CD4-positive, alpha-beta memory T cell (primary cell): ENCODE measurements around the gene DUS2. TPM values are rescaled to one million over a fixed set of nuclear protein-coding genes. Genes with fewer than 3 reads are reported as not detected.

Experiments
- CTCF ChIA-PET: fragments of 350-600 bp; sonication (Branson Sonifier 250); formaldehyde crosslinking; loops from one replicate; lab custom pipeline; 2021; ENCODE audit warnings: inconsistent platforms; ENCODE audit not compliant: partially characterized antibody; lab: Charles Lee
- POLR2A ChIA-PET: fragments of 350-600 bp; sonication (Branson Sonifier 250); formaldehyde crosslinking; loops from one replicate; lab custom pipeline; 2021; ENCODE audit not compliant: partially characterized antibody; lab: Charles Lee
- DNase-seq, 5 donors: peaks; one replicate each; pipeline versions ENCODE4 v3.0.0 to v3.0.0-alpha.2; 2020 to 2022; ENCODE audit warnings: mixed read lengths in 1 of 5
- H3K27ac ChIP-seq: one replicate; pipeline ENCODE4 v1.7.0; 2013; ENCODE audit warnings: low read depth, low read length
- H3K27me3 ChIP-seq: 2 replicates; pipeline ENCODE4 v1.7.0; 2013; ENCODE audit warnings: mild to moderate bottlenecking, low read length, moderate library complexity; ENCODE audit not compliant: insufficient read depth
- H3K36me3 ChIP-seq: 2 replicates; pipeline ENCODE4 v1.7.0; 2013; ENCODE audit warnings: mild to moderate bottlenecking, low read length, moderate library complexity; ENCODE audit not compliant: insufficient read depth
- H3K4me1 ChIP-seq: 2 replicates; pipeline ENCODE4 v1.7.0; 2013; ENCODE audit warnings: mild to moderate bottlenecking, low read length, moderate library complexity; ENCODE audit not compliant: insufficient read depth
- H3K4me3 ChIP-seq, 2 donors: one replicate each; pipeline ENCODE4 v1.7.0; 2013; ENCODE audit warnings: low read length in 2 of 2, mild to moderate bottlenecking in 1 of 2
- H3K9me3 ChIP-seq, 2 donors: one replicate each; pipeline ENCODE4 v1.7.0; 2013; ENCODE audit warnings: low read length in 2 of 2, control low read depth in 1 of 2; ENCODE audit not compliant: control insufficient read depth in 1 of 2
- H3K27ac Mint-ChIP-seq, 7 donors: one replicate each; pipeline ENCODE4 v1.8.0; 2020 to 2021; ENCODE audit warnings: mixed read lengths in 7 of 7, mild to moderate bottlenecking in 6 of 7, inconsistent platforms in 3 of 7, moderate library complexity in 3 of 7
- H3K27me3 Mint-ChIP-seq, 2 donors: one replicate each; pipeline ENCODE4 v1.8.0; 2020 to 2021; ENCODE audit warnings: mixed read lengths in 2 of 2
- H3K36me3 Mint-ChIP-seq, 2 donors: one replicate each; pipeline ENCODE4 v1.8.0; 2020 to 2021; ENCODE audit warnings: mixed read lengths in 2 of 2, inconsistent platforms in 1 of 2, mild to moderate bottlenecking in 1 of 2
- H3K4me1 Mint-ChIP-seq, 4 donors: one replicate each; pipeline ENCODE4 v1.8.0; 2020 to 2021; ENCODE audit warnings: mixed read lengths in 4 of 4, mild to moderate bottlenecking in 1 of 4
- H3K4me3 Mint-ChIP-seq, 8 donors: one replicate each; pipeline ENCODE4 v1.8.0; 2020 to 2021; ENCODE audit warnings: mixed read lengths in 8 of 8, mild to moderate bottlenecking in 7 of 8, moderate library complexity in 6 of 8, inconsistent platforms in 3 of 8
- H3K9me3 Mint-ChIP-seq, 8 donors: one replicate each; pipeline ENCODE4 v1.8.0; 2020 to 2021; ENCODE audit warnings: mixed read lengths in 8 of 8, mild to moderate bottlenecking in 5 of 8, inconsistent platforms in 3 of 8, moderate library complexity in 1 of 8
- intact Hi-C: fragments of 100-400 bp; cut with micrococcal nuclease; formaldehyde crosslinking; loops from one replicate; pipeline ENCODE4 v1.15.1; 2023
- polyA plus RNA-seq, 2 donors: library from polyadenylated mRNA; unstranded; fragments of 300-500 nt; fragmentation: Illumina TruSeq; gene quantifications; one replicate each; pipeline ENCODE4 v1.2.3, GENCODE V29; 2021
- total RNA-seq, 2 experiments: library from RNA; stranded (reverse); gene quantifications; one replicate each; pipeline ENCODE4 v1.2.3, GENCODE V29; 2021

The DUS2 gene
- total and polyA plus RNA-seq, 4 experiments from 2014 or later, result 9.0 to 14.6 (median 12.8) TPM

GRCh38 chr16:67982011-67982696 lies 40.9 kb upstream of the DUS2 start:
- DNase-seq, result no peak

DNA sequence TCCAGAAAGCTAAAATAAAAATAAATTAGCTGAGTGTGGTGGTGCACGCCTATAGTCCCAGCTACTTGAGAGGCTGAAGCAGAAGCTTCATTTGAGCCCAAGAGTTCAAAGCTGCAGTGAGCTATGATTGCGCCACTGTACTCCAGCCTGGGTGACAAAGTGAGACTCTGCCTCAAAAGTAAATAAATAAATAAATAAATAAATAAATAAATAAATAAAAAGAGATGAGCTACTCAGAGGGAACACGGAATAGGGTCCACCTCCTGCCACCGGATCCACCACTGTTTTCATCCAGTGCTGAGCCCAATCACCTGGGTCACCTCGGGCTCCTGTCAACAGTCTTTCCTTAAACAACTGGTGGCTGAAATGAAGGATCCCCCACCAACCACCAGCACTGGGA lies 36.1 kb upstream of the DUS2 start:
- no peak for DNase-seq
- no peak overlapping the region for H3K27ac ChIP-seq
- H3K36me3 Mint-ChIP-seq, result peaks cover 0 to 7% of the 10 kb centered on the region in 2 donors
- H3K27ac Mint-ChIP-seq, result peak overlapping the region in 1 of 7 donors; percentile 59
- no peaks in the 10 kb centered on the region for H3K9me3 Mint-ChIP-seq
- H3K4me1 Mint-ChIP-seq, result peaks cover 13 to 31% (median 20%) of the 10 kb centered on the region in 4 donors
- H3K9me3 ChIP-seq, result no peaks in the 10 kb centered on the region
- ChIA-PET CTCF (interaction anchor here (1.1 to 1.4 kb wide), 2 partner anchors 36 to 45 kb away, joined by 3 read pairs; partner anchors contain the start of genes DDX28 and DUS2), POLR2A (interaction anchor here (0.9 to 4.3 kb wide), 5 partner anchors 12 to 54 kb away, joined by 3 to 24 read pairs (median 6); partner anchors contain the start of genes DPEP2, PSMB10 and SLC12A4)
- H3K36me3 ChIP-seq, result no peaks in the 10 kb centered on the region
- no peaks in the 10 kb centered on the region for H3K27me3 ChIP-seq
- no peaks in the 10 kb centered on the region for H3K27me3 Mint-ChIP-seq
- H3K4me1 ChIP-seq, result peaks cover 23% of the 10 kb centered on the region
- H3K4me3 ChIP-seq, result no peak overlapping the region
- intact Hi-C loops, result no loop called here
- no peak overlapping the region for H3K4me3 Mint-ChIP-seq

More at GRCh38 chr16:67982011-67982696, 40.9 kb upstream of the DUS2 start:
- no peaks in the 10 kb centered on the region for H3K9me3 ChIP-seq
- ChIA-PET POLR2A (interaction anchor here (1.1 to 3.4 kb wide), 4 partner anchors 9 to 47 kb away, joined by 3 to 22 read pairs (median 6); partner anchors contain the start of gene PSMB10), CTCF (interaction anchor here (1.0 kb wide), 1 partner anchor 59 kb away, joined by 5 read pairs; no protein-coding TSS in a partner anchor)
- H3K4me1 Mint-ChIP-seq, result peaks cover 10 to 28% (median 18%) of the 10 kb centered on the region in 4 donors
- H3K36me3 ChIP-seq, result no peaks in the 10 kb centered on the region
- H3K27me3 ChIP-seq, result no peaks in the 10 kb centered on the region
- no peak overlapping the region for H3K27ac ChIP-seq
- no peak overlapping the region for H3K27ac Mint-ChIP-seq
- no peak overlapping the region for H3K4me3 ChIP-seq
- peaks cover 0 to 1% of the 10 kb centered on the region in 2 donors for H3K27me3 Mint-ChIP-seq
- intact Hi-C loops, result no loop called here
- no peaks in the 10 kb centered on the region for H3K36me3 Mint-ChIP-seq
- H3K4me3 Mint-ChIP-seq, result no peak overlapping the region
- peaks cover 23% of the 10 kb centered on the region for H3K4me1 ChIP-seq
- no peaks in the 10 kb centered on the region for H3K9me3 Mint-ChIP-seq

- Mint-ChIP-seq H3K27ac (peak overlapping the region; percentile 31 to 84 (median 68)), H3K4me1 (peaks cover 13 to 35% (median 22%) of the 10 kb centered on the region in 4 donors), H3K9me3 (no peaks in the 10 kb centered on the region), H3K36me3 (peaks cover 0 to 10% of the 10 kb centered on the region in 2 donors), H3K4me3 (no peak overlapping the region), H3K27me3 (no peaks in the 10 kb centered on the region)
- Histone ChIP-seq H3K9me3 (no peaks in the 10 kb centered on the region), H3K4me3 (no peak overlapping the region), H3K4me1 (peaks cover 27% of the 10 kb centered on the region), H3K36me3 (no peaks in the 10 kb centered on the region), H3K27ac (no peak overlapping the region), H3K27me3 (no peaks in the 10 kb centered on the region)
- no peak for DNase-seq
- intact Hi-C loops, result no loop called here
- ChIA-PET CTCF (interaction anchor here (1.4 to 1.8 kb wide), 2 partner anchors 36 to 78 kb away, joined by 3 to 6 read pairs; partner anchors contain the start of genes DDX28 and DUS2), POLR2A (interaction anchor here (1.6 to 4.3 kb wide), 4 partner anchors 11 to 51 kb away, joined by 4 to 24 read pairs (median 11); partner anchors contain the start of genes DPEP2, PSMB10 and SLC12A4)
These were observed 35.5 kb upstream of the DUS2 start for GRCh38 chr16:67987460-67988160.

- H3K36me3 Mint-ChIP-seq, result peaks cover 0 to 10% of the 10 kb centered on the region in 2 donors
- H3K27ac ChIP-seq, result no peak overlapping the region
- peaks cover 9 to 35% (median 20%) of the 10 kb centered on the region in 4 donors for H3K4me1 Mint-ChIP-seq
- peak overlapping the region in 1 of 8 donors; percentile 35 for H3K4me3 Mint-ChIP-seq
- ChIA-PET POLR2A (interaction anchor here (1.0 to 4.3 kb wide), 7 partner anchors 10 to 76 kb away, joined by 3 to 24 read pairs (median 4); partner anchors contain the start of genes DPEP2 and PSMB10), CTCF (interaction anchor here (1.0 to 4.8 kb wide), 3 partner anchors 40 to 77 kb away, joined by 4 to 54 read pairs (median 6); no protein-coding TSS in a partner anchor)
- peak overlapping the region in 6 of 7 donors; percentile 23 to 72 (median 53) for H3K27ac Mint-ChIP-seq
- no peak overlapping the region for H3K4me3 ChIP-seq
- no peaks in the 10 kb centered on the region for H3K27me3 ChIP-seq
- no peaks in the 10 kb centered on the region for H3K36me3 ChIP-seq
- H3K9me3 Mint-ChIP-seq, result no peaks in the 10 kb centered on the region
- intact Hi-C loops, result no loop called here
- H3K4me1 ChIP-seq, result peaks cover 29% of the 10 kb centered on the region
- no peak for DNase-seq
- H3K9me3 ChIP-seq, result no peaks in the 10 kb centered on the region
- no peaks in the 10 kb centered on the region for H3K27me3 Mint-ChIP-seq
These were observed 34.4 kb upstream of the DUS2 start for GRCh38 chr16:67988675-67989074.

DNA sequence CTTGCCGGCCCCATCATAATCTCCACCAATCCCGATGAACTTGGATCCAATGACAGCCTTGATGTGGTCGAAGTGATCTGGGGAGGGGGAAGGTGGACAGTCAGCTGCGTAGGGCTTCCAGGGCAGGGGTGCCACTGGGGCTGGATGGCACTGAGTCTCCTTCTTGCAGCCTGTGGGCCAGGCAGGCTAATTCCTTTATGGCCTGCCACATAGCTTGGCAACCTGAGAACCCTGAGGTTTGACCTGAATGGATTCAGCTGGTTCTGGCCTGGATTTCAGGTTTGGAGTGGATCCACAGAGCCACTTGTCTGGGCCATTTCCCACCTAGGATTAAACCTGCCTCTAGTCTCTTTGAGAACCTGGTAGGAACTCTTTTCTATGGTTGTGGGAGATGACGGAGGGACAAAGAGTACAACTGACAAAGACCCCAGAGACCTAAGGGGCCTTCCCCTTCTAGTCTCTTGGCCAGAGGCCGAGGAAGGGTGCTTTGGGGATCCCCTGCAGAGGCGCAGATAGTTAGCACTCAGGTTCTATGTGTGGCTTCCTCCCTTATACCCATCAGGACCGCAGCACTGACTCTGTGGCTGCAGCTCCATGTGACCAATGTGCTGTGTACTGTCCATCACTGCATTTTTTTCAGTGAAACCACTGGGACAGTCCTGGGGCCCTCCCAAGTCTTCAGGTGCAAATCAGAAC lies 33.6 kb upstream of the DUS2 start:
- H3K27ac Mint-ChIP-seq, result peak overlapping the region in 4 of 7 donors; percentile 53 to 74 (median 60)
- H3K4me3 ChIP-seq, result no peak overlapping the region
- no peaks in the 10 kb centered on the region for H3K9me3 Mint-ChIP-seq
- DNase-seq, result no peak
- POLR2A ChIA-PET, result interaction anchor here (0.6 to 4.3 kb wide), 8 partner anchors 9 to 313 kb away, joined by 3 to 24 read pairs (median 4); partner anchors contain the start of genes DPEP2 and PSMB10
- no peak overlapping the region for H3K27ac ChIP-seq
- no peaks in the 10 kb centered on the region for H3K27me3 Mint-ChIP-seq
- H3K36me3 ChIP-seq, result no peaks in the 10 kb centered on the region
- peaks cover 0 to 10% of the 10 kb centered on the region in 2 donors for H3K36me3 Mint-ChIP-seq
- peaks cover 27% of the 10 kb centered on the region for H3K4me1 ChIP-seq
- peaks cover 9 to 31% (median 20%) of the 10 kb centered on the region in 4 donors for H3K4me1 Mint-ChIP-seq
- no peak overlapping the region for H3K4me3 Mint-ChIP-seq
- no peaks in the 10 kb centered on the region for H3K27me3 ChIP-seq
- no peaks in the 10 kb centered on the region for H3K9me3 ChIP-seq
- intact Hi-C loops, result no loop called here
- CTCF ChIA-PET, result interaction anchor here (1.0 to 4.8 kb wide), 3 partner anchors 39 to 106 kb away, joined by 3 to 54 read pairs (median 4); no protein-coding TSS in a partner anchor

DNA sequence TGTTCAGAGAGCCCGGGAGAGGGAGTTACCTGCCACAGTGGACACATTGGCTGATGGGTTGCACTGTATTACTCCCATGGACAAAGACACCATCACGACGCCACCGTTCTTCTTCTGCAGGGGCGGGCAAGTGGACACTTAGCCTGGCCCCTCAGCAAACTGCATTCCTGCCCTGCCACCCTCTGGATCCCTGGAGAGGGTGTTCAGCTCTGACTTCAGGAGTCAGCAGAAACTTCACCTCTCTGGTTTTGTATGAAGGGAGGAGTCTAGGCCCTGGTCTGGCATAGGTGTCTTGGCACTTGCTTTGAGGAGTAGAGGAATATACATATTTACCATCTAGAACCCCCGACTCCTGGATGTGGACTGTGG lies 33.1 kb upstream of the DUS2 start:
- Mint-ChIP-seq H3K4me1 (peaks cover 8 to 31% (median 20%) of the 10 kb centered on the region in 4 donors), H3K27me3 (no peaks in the 10 kb centered on the region), H3K4me3 (no peak overlapping the region), H3K36me3 (peaks cover 0 to 10% of the 10 kb centered on the region in 2 donors), H3K9me3 (no peaks in the 10 kb centered on the region), H3K27ac (peak overlapping the region in 6 of 7 donors; percentile 10 to 74 (median 56))
- no peak overlapping the region for H3K4me3 ChIP-seq
- H3K27me3 ChIP-seq, result no peaks in the 10 kb centered on the region
- POLR2A ChIA-PET, result interaction anchor here (0.6 to 4.3 kb wide), 4 partner anchors 9 to 313 kb away, joined by 3 to 24 read pairs (median 12); partner anchors contain the start of genes DPEP2 and PSMB10
- H3K4me1 ChIP-seq, result peaks cover 26% of the 10 kb centered on the region
- no peaks in the 10 kb centered on the region for H3K36me3 ChIP-seq
- CTCF ChIA-PET, result interaction anchor here (0.9 to 4.8 kb wide), 3 partner anchors 9 to 106 kb away, joined by 3 to 54 read pairs (median 3); partner anchors contain the start of gene DPEP2
- DNase-seq, result no peak
- intact Hi-C loops, result no loop called here
- H3K9me3 ChIP-seq, result no peaks in the 10 kb centered on the region
- H3K27ac ChIP-seq, result no peak overlapping the region
